Airway epithelial cell (primary cell): ENCODE results near the gene SPNS1. TPM values are rescaled to one million over a fixed set of nuclear protein-coding genes. Genes with fewer than 3 reads are reported as not detected.

ENCODE experiments used
- total RNA-seq: library from RNA; depleted of rRNA; stranded (reverse); fragments of >200 nt; gene quantifications from 2 replicates; pipeline ENCODE4 v1.2.3, GENCODE V29; 2015

SPNS1 gene, protein sequence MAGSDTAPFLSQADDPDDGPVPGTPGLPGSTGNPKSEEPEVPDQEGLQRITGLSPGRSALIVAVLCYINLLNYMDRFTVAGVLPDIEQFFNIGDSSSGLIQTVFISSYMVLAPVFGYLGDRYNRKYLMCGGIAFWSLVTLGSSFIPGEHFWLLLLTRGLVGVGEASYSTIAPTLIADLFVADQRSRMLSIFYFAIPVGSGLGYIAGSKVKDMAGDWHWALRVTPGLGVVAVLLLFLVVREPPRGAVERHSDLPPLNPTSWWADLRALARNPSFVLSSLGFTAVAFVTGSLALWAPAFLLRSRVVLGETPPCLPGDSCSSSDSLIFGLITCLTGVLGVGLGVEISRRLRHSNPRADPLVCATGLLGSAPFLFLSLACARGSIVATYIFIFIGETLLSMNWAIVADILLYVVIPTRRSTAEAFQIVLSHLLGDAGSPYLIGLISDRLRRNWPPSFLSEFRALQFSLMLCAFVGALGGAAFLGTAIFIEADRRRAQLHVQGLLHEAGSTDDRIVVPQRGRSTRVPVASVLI
- total RNA-seq, result 29.1 and 45.4 TPM in 2 replicates

DNA sequence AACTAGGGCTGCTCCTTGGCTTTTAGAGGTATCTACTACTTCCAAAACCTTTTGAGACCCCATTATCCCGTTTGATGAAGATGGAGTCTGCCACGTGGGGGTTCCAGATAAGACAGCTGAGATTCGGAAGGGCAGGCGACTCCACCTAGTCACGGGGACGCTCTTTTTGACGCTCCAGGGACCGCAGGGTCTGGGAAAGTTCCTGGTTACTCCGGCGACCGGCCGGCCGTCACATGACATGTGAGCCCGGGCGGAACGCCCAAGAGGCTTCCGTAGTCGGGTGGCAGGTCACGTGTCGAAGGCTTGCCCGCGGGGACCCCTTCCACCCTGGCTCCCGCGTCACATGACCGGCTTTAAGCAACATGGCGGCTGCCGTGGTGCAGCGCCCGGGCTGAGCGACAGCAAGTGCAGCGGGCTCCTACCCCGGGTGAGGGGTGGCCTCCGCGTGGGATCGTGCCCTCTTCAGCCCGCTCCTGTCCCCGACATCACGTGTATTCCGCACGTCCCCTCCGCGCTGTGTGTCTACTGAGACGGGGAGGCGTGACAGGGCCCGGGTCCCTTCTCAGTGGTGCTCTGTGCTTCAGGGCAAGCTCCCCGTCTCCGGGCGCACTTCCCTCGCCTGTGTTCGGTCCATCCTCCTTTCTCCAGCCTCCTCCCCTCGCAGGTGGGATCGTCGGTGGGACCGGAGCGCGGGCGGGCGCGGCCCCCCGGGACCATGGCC is at the start of gene SPNS1:
TSS of gene SPNS1 (plus strand) at position 342 of the 721 bp plus-strand sequence. CDS start at position 716, 374 bp downstream.

DNA sequence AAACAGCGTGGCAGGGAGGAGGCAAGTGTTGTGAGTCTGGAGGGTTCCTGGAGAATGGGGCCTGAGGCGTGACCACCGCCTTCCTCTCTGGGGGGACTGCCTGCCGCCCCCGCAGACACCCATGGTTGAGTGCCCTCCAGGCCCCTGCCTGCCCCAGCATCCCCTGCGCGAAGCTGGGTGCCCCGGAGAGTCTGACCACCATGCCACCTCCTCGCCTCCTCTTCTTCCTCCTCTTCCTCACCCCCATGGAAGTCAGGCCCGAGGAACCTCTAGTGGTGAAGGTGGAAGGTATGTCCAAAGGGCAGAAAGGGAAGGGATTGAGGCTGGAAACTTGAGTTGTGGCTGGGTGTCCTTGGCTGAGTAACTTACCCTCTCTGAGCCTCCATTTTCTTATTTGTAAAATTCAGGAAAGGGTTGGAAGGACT is 42.8 kb upstream of the SPNS1 start, which contains the start of gene CD19:
TSS of gene CD19 (plus strand) at position 171 of the 425 bp plus-strand sequence. CDS start at position 201, 30 bp downstream.

DNA sequence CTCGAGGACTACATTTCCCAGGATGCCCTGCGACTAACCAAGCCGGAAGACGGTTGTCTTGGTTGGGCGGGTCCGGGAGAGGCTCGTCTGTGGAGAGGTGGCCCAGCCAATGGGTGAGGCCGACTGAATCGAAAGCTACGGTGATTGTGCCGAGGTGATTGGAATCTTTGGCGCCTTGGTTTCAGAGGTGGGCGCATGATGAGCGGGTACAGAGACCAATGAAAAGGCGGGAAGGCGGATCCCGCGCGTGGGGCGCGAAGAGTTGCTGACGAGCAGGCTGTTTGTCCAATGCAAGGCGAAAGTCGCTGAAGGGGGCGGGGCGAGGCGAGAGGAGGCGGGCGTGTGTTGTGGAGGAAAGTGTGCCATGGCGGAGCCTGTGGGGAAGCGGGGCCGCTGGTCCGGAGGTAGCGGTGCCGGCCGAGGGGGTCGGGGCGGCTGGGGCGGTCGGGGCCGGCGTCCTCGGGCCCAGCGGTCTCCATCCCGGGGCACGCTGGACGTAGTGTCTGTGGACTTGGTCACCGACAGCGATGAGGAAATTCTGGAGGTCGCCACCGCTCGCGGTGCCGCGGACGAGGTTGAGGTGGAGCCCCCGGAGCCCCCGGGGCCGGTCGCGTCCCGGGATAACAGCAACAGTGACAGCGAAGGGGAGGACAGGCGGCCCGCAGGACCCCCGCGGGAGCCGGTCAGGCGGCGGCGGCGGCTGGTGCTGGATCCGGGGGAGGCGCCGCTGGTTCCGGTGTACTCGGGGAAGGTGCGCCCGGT is 23.7 kb upstream of the SPNS1 start, which contains the start of gene NFATC2IP:
TSS of gene NFATC2IP (plus strand) at position 290 of the 762 bp plus-strand sequence. CDS start at position 365, 75 bp downstream.

DNA sequence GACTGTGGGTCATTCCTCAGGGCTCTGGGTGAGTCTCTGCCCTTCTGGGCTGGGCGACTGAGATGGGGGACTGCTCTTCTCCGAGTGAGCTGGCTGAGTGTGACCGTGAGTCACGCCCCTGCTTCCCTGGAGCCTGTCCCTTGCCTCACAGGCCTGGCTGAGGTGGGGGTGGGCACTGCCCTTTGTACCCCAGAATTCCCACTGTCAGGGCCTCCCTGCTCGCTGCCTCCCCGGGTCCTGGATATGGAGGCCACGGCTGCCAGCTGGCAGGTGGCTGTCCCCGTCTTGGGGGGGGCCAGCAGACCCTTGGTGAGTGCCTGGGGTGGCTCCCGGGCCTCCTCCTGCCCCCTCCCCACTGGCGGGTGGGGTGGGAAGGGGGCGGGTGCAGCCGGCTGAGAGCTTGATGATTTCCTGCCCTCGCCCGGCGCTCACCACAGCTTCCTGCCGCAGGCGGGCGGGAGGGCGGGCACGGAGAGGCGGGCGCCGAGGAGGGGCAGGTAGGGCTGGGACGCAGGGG is 10.1 kb downstream of the SPNS1 start, which contains the start of gene LAT:
TSS of gene LAT (plus strand) at position 434 of the 517 bp plus-strand sequence. CDS start 366 bp downstream, outside the sequence.

Other genes starting within 250 kb of the SPNS1 start
- 0.51 TPM in 1 of 2 replicates, not detected in the other for gene NPIPB9, start 223.0 kb upstream of the SPNS1 start, total RNA-seq
- gene ATXN2L, start 151.8 kb upstream of the SPNS1 start, total RNA-seq, result 69.4 and 76.5 TPM in 2 replicates
- gene TUFM, start 128.4 kb upstream of the SPNS1 start, total RNA-seq, result 198 and 234 TPM in 2 replicates
- gene SH2B1, start 110.9 kb upstream of the SPNS1 start, total RNA-seq, result 19.7 and 22.8 TPM in 2 replicates
- gene ATP2A1, start 96.3 kb upstream of the SPNS1 start, total RNA-seq, result 0.14 TPM in 1 of 2 replicates, not detected in the other
- gene RABEP2, start 49.5 kb upstream of the SPNS1 start, total RNA-seq, result 36.6 and 52.2 TPM in 2 replicates
- gene CD19, start 42.8 kb upstream of the SPNS1 start, total RNA-seq, result not detected in 2 replicates
- 17.4 and 19.5 TPM in 2 replicates for gene NFATC2IP, start 23.8 kb upstream of the SPNS1 start, total RNA-seq
- gene LAT, start 10.3 kb downstream of the SPNS1 start, total RNA-seq, result 0.09 and 0.28 TPM in 2 replicates